ENCODE measurements around the gene SFI1. TPM values are rescaled to one million over a fixed set of nuclear protein-coding genes. Genes with fewer than 3 reads are reported as not detected.

The SFI1 gene
- total and polyA plus RNA-seq, 2 of the 8 experiments (the other 6 are each of a cell fraction or from before 2014, with no cell fraction given), result 10.4 to 30.1 TPM

DNA sequence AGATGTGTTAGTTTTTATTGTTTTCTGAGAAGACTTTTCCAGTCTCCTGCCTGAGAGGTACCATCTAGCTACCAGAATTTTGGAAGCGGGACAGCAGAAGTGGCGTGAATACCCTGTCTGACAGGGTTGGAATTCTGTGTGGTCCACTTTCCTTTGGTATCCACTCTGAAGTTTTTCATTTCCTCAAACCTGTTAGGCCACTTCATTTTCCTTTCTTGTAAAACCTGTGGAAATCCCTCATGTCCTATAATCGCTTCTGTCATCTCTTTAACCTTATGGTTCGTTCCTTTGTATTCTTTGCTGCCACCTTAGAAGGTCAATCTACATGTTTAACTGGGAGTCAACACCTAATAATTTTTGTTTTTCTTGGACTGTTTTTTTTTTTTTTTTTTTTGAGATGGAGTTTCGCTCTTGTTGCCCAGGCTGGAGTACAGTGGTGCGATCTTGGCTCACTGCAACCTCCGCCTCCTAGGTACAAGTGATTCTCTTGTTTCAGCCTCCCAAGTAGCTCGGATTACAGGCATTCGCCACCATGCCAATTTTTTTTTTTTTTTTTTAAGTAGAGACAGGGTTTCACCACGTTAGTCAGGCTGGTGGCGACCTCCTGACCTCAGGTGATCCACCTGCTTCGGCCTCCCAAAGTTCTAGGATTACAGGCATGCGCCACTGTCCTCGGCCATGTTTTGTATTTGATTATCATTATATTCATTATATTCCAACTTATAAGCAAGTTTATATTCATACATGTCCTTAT is 7.1 kb downstream of the SFI1 start (continued):
- TF ChIP-seq, protein P1, sequence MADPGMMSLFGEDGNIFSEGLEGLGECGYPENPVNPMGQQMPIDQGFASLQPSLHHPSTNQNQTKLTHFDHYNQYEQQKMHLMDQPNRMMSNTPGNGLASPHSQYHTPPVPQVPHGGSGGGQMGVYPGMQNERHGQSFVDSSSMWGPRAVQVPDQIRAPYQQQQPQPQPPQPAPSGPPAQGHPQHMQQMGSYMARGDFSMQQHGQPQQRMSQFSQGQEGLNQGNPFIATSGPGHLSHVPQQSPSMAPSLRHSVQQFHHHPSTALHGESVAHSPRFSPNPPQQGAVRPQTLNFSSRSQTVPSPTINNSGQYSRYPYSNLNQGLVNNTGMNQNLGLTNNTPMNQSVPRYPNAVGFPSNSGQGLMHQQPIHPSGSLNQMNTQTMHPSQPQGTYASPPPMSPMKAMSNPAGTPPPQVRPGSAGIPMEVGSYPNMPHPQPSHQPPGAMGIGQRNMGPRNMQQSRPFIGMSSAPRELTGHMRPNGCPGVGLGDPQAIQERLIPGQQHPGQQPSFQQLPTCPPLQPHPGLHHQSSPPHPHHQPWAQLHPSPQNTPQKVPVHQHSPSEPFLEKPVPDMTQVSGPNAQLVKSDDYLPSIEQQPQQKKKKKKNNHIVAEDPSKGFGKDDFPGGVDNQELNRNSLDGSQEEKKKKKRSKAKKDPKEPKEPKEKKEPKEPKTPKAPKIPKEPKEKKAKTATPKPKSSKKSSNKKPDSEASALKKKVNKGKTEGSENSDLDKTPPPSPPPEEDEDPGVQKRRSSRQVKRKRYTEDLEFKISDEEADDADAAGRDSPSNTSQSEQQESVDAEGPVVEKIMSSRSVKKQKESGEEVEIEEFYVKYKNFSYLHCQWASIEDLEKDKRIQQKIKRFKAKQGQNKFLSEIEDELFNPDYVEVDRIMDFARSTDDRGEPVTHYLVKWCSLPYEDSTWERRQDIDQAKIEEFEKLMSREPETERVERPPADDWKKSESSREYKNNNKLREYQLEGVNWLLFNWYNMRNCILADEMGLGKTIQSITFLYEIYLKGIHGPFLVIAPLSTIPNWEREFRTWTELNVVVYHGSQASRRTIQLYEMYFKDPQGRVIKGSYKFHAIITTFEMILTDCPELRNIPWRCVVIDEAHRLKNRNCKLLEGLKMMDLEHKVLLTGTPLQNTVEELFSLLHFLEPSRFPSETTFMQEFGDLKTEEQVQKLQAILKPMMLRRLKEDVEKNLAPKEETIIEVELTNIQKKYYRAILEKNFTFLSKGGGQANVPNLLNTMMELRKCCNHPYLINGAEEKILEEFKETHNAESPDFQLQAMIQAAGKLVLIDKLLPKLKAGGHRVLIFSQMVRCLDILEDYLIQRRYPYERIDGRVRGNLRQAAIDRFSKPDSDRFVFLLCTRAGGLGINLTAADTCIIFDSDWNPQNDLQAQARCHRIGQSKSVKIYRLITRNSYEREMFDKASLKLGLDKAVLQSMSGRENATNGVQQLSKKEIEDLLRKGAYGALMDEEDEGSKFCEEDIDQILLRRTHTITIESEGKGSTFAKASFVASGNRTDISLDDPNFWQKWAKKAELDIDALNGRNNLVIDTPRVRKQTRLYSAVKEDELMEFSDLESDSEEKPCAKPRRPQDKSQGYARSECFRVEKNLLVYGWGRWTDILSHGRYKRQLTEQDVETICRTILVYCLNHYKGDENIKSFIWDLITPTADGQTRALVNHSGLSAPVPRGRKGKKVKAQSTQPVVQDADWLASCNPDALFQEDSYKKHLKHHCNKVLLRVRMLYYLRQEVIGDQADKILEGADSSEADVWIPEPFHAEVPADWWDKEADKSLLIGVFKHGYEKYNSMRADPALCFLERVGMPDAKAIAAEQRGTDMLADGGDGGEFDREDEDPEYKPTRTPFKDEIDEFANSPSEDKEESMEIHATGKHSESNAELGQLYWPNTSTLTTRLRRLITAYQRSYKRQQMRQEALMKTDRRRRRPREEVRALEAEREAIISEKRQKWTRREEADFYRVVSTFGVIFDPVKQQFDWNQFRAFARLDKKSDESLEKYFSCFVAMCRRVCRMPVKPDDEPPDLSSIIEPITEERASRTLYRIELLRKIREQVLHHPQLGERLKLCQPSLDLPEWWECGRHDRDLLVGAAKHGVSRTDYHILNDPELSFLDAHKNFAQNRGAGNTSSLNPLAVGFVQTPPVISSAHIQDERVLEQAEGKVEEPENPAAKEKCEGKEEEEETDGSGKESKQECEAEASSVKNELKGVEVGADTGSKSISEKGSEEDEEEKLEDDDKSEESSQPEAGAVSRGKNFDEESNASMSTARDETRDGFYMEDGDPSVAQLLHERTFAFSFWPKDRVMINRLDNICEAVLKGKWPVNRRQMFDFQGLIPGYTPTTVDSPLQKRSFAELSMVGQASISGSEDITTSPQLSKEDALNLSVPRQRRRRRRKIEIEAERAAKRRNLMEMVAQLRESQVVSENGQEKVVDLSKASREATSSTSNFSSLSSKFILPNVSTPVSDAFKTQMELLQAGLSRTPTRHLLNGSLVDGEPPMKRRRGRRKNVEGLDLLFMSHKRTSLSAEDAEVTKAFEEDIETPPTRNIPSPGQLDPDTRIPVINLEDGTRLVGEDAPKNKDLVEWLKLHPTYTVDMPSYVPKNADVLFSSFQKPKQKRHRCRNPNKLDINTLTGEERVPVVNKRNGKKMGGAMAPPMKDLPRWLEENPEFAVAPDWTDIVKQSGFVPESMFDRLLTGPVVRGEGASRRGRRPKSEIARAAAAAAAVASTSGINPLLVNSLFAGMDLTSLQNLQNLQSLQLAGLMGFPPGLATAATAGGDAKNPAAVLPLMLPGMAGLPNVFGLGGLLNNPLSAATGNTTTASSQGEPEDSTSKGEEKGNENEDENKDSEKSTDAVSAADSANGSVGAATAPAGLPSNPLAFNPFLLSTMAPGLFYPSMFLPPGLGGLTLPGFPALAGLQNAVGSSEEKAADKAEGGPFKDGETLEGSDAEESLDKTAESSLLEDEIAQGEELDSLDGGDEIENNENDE (IDR thresholded peaks at IDR 0.05; ENCODE audit: insufficient replicate concordance, low read length), result no peak
- TF ChIP-seq HDAC6 (IDR thresholded peaks at IDR 0.05; ENCODE audit: low read depth, low read length), result no peak
